ENCODE results near the gene GPR162.

GPR162 gene

GRCh38 chr12:6823182-6824084 lies 1.8 kb downstream of the GPR162 start:
- DNase-seq: no peak

GRCh38 chr12:6824085-6824775 lies 2.6 kb downstream of the GPR162 start:
- DNase-seq: no peak

GRCh38 chr12:6824901-6825381 lies 3.3 kb downstream of the GPR162 start:
- DNase-seq: no peak

GRCh38 chr12:6825398-6826124 lies 3.9 kb downstream of the GPR162 start:
- peak; percentile 20 for DNase-seq

- DNase-seq: no peak
These were observed 4.6 kb downstream of the GPR162 start for GRCh38 chr12:6826125-6826733.

GRCh38 chr12:6826734-6827436 lies 5.3 kb downstream of the GPR162 start:
- no peak for DNase-seq

- DNase-seq: no peak
These were observed 5.9 kb downstream of the GPR162 start for GRCh38 chr12:6827437-6827911.

GRCh38 chr12:6827982-6828780 lies 6.6 kb downstream of the GPR162 start, which contains the start of gene P3H3:
Gene P3H3 (plus strand): TSS chr12:6828407. CDS start chr12:6828441, 34 bp downstream.
- DNase-seq: no peak

- no peak for DNase-seq
These were observed 7.3 kb downstream of the GPR162 start for GRCh38 chr12:6828781-6829535.

GRCh38 chr12:6829536-6830220 lies 8.1 kb downstream of the GPR162 start:
- DNase-seq: peak; percentile 13

- no peak for DNase-seq
These were observed 8.8 kb downstream of the GPR162 start for GRCh38 chr12:6830286-6830890.

- no peak for DNase-seq
These were observed 9.4 kb downstream of the GPR162 start for GRCh38 chr12:6830999-6831398.

- no peak for DNase-seq
These were observed 9.9 kb downstream of the GPR162 start for GRCh38 chr12:6831450-6831995.

GRCh38 chr12:6832125-6832524 lies 10.5 kb downstream of the GPR162 start:
- no peak for DNase-seq

- DNase-seq: no peak
These were observed 11.7 kb downstream of the GPR162 start for GRCh38 chr12:6833189-6833890.

GRCh38 chr12:6834254-6834653 lies 12.6 kb downstream of the GPR162 start:
- DNase-seq: no peak

GRCh38 chr12:6834873-6835272 lies 13.3 kb downstream of the GPR162 start:
- no peak for DNase-seq

- no peak for DNase-seq
These were observed 15.2 kb downstream of the GPR162 start for GRCh38 chr12:6836851-6837250.
